Stomach (tissue), 9 donors: ENCODE results near the gene FCN3. TPM values are rescaled to one million over a fixed set of nuclear protein-coding genes. Genes with fewer than 3 reads are reported as not detected.

ENCODE experiments used
- DNase-seq, 2 donors: peaks; one replicate each; pipeline versions ENCODE4 v3.0.0 to v3.0.0-alpha.2; 2013 to 2019
- H3K27ac ChIP-seq, 5 donors: fragments of 200-600 bp in 4 of 5; sonication (generic) in 4 of 5; one replicate each; pipeline ENCODE4 v1.5.1; 2013 to 2019; ENCODE audit warnings: mild to moderate bottlenecking in 1 of 5, moderate library complexity in 1 of 5
- H3K27me3 ChIP-seq, 3 donors: fragments of 200-600 bp; sonication (generic); one replicate each; pipeline ENCODE4 v1.5.1; 2017 to 2019; ENCODE audit warnings: mixed run types in 1 of 3
- H3K36me3 ChIP-seq, 4 donors: fragments of 200-600 bp; sonication (generic); 1 replicate in 3 of 4; 2 replicates in 1 of 4; pipeline ENCODE4 v1.5.1; 2016 to 2019
- H3K4me1 ChIP-seq, 4 donors: fragments of 200-600 bp; sonication (generic); one replicate each; pipeline ENCODE4 v1.5.1; 2016 to 2019
- H3K4me3 ChIP-seq, 4 donors: fragments of 200-600 bp; sonication (generic) in 3 of 4; one replicate each; pipeline ENCODE4 v1.5.1; 2016 to 2019; ENCODE audit warnings: mild to moderate bottlenecking in 1 of 4
- H3K9me3 ChIP-seq, 4 donors: fragments of 200-600 bp; sonication (generic); one replicate each; pipeline ENCODE4 v1.5.1; 2016 to 2019
- EP300 ChIP-seq: sonication (generic); formaldehyde crosslinking; IDR thresholded peaks from one replicate; pipeline ENCODE4 v1.6.1; 2017; ENCODE audit warnings: antibody characterized with exemption
- POLR2A ChIP-seq, 4 donors: fragments of 450-650 bp; IDR thresholded peaks; one replicate each; pipeline ENCODE4 v1.6.1; 2016; ENCODE audit warnings: antibody characterized with exemption in 4 of 4, control low read depth in 2 of 4, mild to moderate bottlenecking in 1 of 4, moderate library complexity in 1 of 4
- POLR2AphosphoS5 ChIP-seq, 3 donors: sonication (generic); formaldehyde crosslinking; IDR thresholded peaks; one replicate each; pipeline ENCODE4 v1.6.1; 2016; ENCODE audit warnings: antibody characterized with exemption in 3 of 3
- WGBS, 5 donors: extraction: QIAGEN DNeasy Blood & Tissue Kit in 3 of 5; methylation state at CpG; one replicate each; pipeline versions ENCODE4 v1.1.5 to v1.1.7; 2013 to 2018; 5-methylcytosine and 5-hydroxymethylcytosine counted together
- intact Hi-C: fragments of 100-400 bp; cut with DNase I; formaldehyde crosslinking; loops from one replicate; pipeline ENCODE4 v1.15.1; 2023; ENCODE audit warnings: low total_unique reads
- polyA plus RNA-seq, 3 donors: library from polyadenylated mRNA; stranded (reverse); fragments of 200-250 nt; gene quantifications; one replicate each; pipeline ENCODE4 v1.2.3, GENCODE V29; 2013
- total RNA-seq, 5 donors: library from RNA; depleted of rRNA; stranded (reverse); fragments of >200 nt; gene quantifications; one replicate each; pipeline versions ENCODE4 v1.1.0 to v1.2.3, GENCODE V29; 2014 to 2016
- TF ChIP-seq, protein P1 (sequence below), 7 experiments: fragments of 450-650 bp in 4 of 7; fragments of 200-600 bp in 3 of 7; sonication (generic) in 3 of 7; IDR thresholded peaks; one replicate each; pipeline ENCODE4 v1.5.1; 2016 to 2019; ENCODE audit warnings: antibody characterized with exemption in 7 of 7, control low read depth in 2 of 7, mild to moderate bottlenecking in 1 of 7
- donor health status: healthy with polysubstance abuse.
- donor health status: Bipolar disorder and iron deficiency.
- donor health status: healthy.

FCN3 gene
- total and polyA plus RNA-seq, 8 donors, result 0.55 to 15.2 (median 4.6) TPM; not detected in 2

- Histone ChIP-seq H3K27ac (peak overlapping the region; percentile 76 to 90 (median 87)), H3K27me3 (no peaks in the 10 kb centered on the region), H3K4me3 (peak overlapping the region; percentile 43 to 61 (median 52)), H3K4me1 (peaks cover 0 to 47% (median 32%) of the 10 kb centered on the region in 4 donors), H3K36me3 (peaks cover 0 to 13% (median 6%) of the 10 kb centered on the region in 4 donors), H3K9me3 (no peaks in the 10 kb centered on the region)
- peak; percentile 81 to 82 for DNase-seq
- TF ChIP-seq POLR2A (IDR thresholded peaks at IDR 0.05) (no peak), POLR2AphosphoS5 (IDR thresholded peaks at IDR 0.05) (peak in 2 of 3 donors; percentile 44 to 58), EP300 (no peak)
- TF ChIP-seq, protein P1, sequence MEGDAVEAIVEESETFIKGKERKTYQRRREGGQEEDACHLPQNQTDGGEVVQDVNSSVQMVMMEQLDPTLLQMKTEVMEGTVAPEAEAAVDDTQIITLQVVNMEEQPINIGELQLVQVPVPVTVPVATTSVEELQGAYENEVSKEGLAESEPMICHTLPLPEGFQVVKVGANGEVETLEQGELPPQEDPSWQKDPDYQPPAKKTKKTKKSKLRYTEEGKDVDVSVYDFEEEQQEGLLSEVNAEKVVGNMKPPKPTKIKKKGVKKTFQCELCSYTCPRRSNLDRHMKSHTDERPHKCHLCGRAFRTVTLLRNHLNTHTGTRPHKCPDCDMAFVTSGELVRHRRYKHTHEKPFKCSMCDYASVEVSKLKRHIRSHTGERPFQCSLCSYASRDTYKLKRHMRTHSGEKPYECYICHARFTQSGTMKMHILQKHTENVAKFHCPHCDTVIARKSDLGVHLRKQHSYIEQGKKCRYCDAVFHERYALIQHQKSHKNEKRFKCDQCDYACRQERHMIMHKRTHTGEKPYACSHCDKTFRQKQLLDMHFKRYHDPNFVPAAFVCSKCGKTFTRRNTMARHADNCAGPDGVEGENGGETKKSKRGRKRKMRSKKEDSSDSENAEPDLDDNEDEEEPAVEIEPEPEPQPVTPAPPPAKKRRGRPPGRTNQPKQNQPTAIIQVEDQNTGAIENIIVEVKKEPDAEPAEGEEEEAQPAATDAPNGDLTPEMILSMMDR (IDR thresholded peaks at IDR 0.05), result no peak
- 14 to 44% (median 19%) methylated on average over 11 to 31 of the region's 31 CpGs for WGBS, 5 donors
- intact Hi-C loops, result no loop called here
Measured at GRCh38 chr1:27342778-27343638, 31.6 kb downstream of the FCN3 start.

DNA sequence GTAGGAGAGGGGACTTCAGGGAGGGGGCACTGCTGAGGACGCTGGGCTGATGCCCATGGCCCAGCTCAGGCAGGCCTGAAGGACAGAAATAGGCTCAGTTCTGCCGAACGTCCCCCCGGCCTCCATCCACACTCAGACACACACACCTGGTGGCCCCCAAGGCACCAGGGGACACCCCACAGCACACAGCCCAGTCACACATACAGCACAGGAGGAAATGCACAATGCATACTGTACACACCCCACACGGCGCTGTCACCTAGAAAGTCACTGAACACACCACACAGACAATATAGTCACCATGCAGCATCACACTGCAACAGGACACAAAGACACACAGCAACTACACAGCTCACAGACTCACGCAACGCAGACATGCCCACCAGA lies 32.2 kb downstream of the FCN3 start:
- H3K9me3 ChIP-seq, result no peaks in the 10 kb centered on the region
- peak overlapping the region; percentile 43 to 61 (median 52) for H3K4me3 ChIP-seq
- H3K27ac ChIP-seq, result peak overlapping the region; percentile 76 to 90 (median 87)
- DNase-seq, result peak in 1 of 2 donors; percentile 54
- H3K36me3 ChIP-seq, result peaks cover 0 to 15% (median 9%) of the 10 kb centered on the region in 4 donors
- peaks cover 0 to 44% (median 29%) of the 10 kb centered on the region in 4 donors for H3K4me1 ChIP-seq
- 18 to 49% (median 25%) methylated on average over 4 to 8 of the region's 8 CpGs for WGBS, 5 donors
- intact Hi-C loops, result no loop called here
- TF ChIP-seq, protein P1 (IDR thresholded peaks at IDR 0.05), result no peak
- TF ChIP-seq POLR2AphosphoS5 (IDR thresholded peaks at IDR 0.05) (no peak), EP300 (no peak), POLR2A (IDR thresholded peaks at IDR 0.05) (no peak)
- no peaks in the 10 kb centered on the region for H3K27me3 ChIP-seq

DNA sequence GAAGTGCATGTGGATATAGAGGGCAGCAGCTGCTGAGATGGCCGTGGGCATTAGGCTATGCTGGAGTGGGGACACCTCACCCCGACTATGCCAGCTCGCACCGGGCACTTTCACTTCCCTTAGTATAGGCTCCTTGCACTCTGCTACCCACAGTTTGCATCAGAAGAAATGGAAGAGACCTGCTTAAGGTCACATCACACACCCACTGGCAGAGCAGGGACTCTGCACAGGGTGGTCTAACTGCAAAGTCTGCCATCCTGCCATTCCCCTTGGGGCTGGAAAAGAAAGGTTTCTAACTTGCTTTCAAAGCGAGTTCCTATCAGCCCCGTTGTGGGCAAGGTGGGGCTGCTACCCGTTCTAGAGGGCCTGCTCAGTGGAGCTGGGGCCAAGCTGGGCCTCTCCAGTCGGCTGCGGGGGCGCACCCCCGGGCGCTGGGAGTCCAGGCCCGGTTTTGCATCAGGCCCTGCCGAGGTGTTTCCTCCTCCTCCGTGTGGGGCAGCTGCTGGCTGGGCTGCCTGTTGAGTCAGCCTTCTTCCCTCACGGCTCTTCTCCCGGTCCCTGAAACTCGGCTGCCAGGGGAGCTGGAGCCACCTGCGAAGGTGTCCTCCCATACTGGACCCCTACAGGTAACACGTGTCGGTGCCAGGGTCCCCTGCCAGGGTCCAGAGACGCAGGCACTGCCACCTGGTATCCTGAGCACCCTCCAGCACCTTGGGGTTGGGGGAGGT lies 32.9 kb downstream of the FCN3 start, which contains the start of gene SYTL1:
TSS of gene SYTL1 (plus strand) at position 498 of the 728 bp plus-strand sequence. CDS start 3,313 bp downstream, outside the sequence.
- TF ChIP-seq EP300 (no peak), POLR2AphosphoS5 (IDR thresholded peaks at IDR 0.05) (peak in 2 of 3 donors; percentile 65 to 74)
- H3K27me3 ChIP-seq, result no peaks in the 10 kb centered on the region
- peaks cover 0 to 22% (median 16%) of the 10 kb centered on the region in 4 donors for H3K36me3 ChIP-seq
- intact Hi-C loops, result no loop called here
- peak; percentile 82 to 88 for DNase-seq
- H3K27ac ChIP-seq, result peak within 1 kb of the TSS; percentile 76 to 90 (median 87)
- H3K4me1 ChIP-seq, result peaks cover 0 to 38% (median 27%) of the 10 kb centered on the region in 4 donors
- peak within 1 kb of the TSS; percentile 43 to 61 (median 52) for H3K4me3 ChIP-seq
- WGBS, 5 donors, result 17 to 40% (median 17%) methylated on average over 2 to 22 of the region's 22 CpGs
- no peaks in the 10 kb centered on the region for H3K9me3 ChIP-seq

GRCh38 chr1:27339213-27339612 lies 35.4 kb downstream of the FCN3 start:
- DNase-seq, result no peak
- TF ChIP-seq EP300, result no peak
- no peak for TF ChIP-seq POLR2A (IDR thresholded peaks at IDR 0.05)
- TF ChIP-seq, protein P1 (IDR thresholded peaks at IDR 0.05), result no peak
- TF ChIP-seq POLR2AphosphoS5 (IDR thresholded peaks at IDR 0.05), result no peak
- H3K36me3 ChIP-seq, result peaks cover 24 to 46% (median 36%) of the 10 kb centered on the region in 4 donors
- H3K4me3 ChIP-seq, result no peak overlapping the region
- H3K27me3 ChIP-seq, result no peaks in the 10 kb centered on the region
- intact Hi-C loops, result no loop called here
- no peak overlapping the region for H3K27ac ChIP-seq
- 62 to 77% (median 66%) methylated on average over 5 of the region's 5 CpGs for WGBS, 5 donors
- no peaks in the 10 kb centered on the region for H3K9me3 ChIP-seq
- peaks cover 0 to 36% (median 27%) of the 10 kb centered on the region in 4 donors for H3K4me1 ChIP-seq
